Ovary (tissue), 3 donors: ENCODE results near the gene ENOX1.

Experiments
- CTCF ChIP-seq, 3 donors: fragments of 450-650 bp in 2 of 3; fragments of 200-600 bp in 1 of 3; IDR thresholded peaks; one replicate each; pipeline versions ENCODE4 v1.5.1 to v1.8.0; 2016 to 2022; ENCODE audit warnings: antibody characterized with exemption in 3 of 3, mild to moderate bottlenecking in 1 of 3
- EP300 ChIP-seq: sonication (generic); formaldehyde crosslinking; IDR thresholded peaks from one replicate; pipeline ENCODE4 v1.6.1; 2017; ENCODE audit warnings: antibody characterized with exemption
- POLR2A ChIP-seq: fragments of 450-650 bp; IDR thresholded peaks from one replicate; pipeline ENCODE4 v1.6.1; 2017; ENCODE audit warnings: antibody characterized with exemption, mild to moderate bottlenecking, moderate library complexity
- donor health status: DM: no; HTN: no; CAD: no.

GRCh38 chr13:43414111-43414510 lies 372.7 kb downstream of the ENOX1 start:
- TF ChIP-seq CTCF (IDR thresholded peaks at IDR 0.05): no peak
- no peak for TF ChIP-seq EP300
- TF ChIP-seq POLR2A: no peak
